Fibroblast of lung (primary cell): Measurements from ENCODE around the gene SEMA4D. TPM values are rescaled to one million over a fixed set of nuclear protein-coding genes. Genes with fewer than 3 reads are reported as not detected.

ENCODE experiments used
- DNase-seq, 2 donors: peaks; one replicate each; pipeline versions ENCODE4 v3.0.0 to v3.0.0-alpha.2; 2010; ENCODE audit warnings: low read depth in 2 of 2
- H2AFZ ChIP-seq: 2 replicates; pipeline ENCODE4 v1.5.1; 2012; ENCODE audit warnings: low read length, control low read depth, inconsistent platforms
- H3K27ac ChIP-seq: 2 replicates; pipeline ENCODE4 v1.5.1; 2011; ENCODE audit warnings: low read length, control low read depth; ENCODE audit not compliant: insufficient read depth
- H3K27me3 ChIP-seq: 2 replicates; pipeline ENCODE4 v1.5.1; 2011; ENCODE audit warnings: mild to moderate bottlenecking, low read length; ENCODE audit not compliant: control insufficient read depth, insufficient read depth
- H3K36me3 ChIP-seq: 2 replicates; pipeline ENCODE4 v1.5.1; 2011; ENCODE audit warnings: low read length; ENCODE audit not compliant: control insufficient read depth, insufficient read depth
- H3K4me1 ChIP-seq: 2 replicates; pipeline ENCODE4 v1.5.1; 2011; ENCODE audit warnings: low read length; ENCODE audit not compliant: control insufficient read depth, insufficient read depth; ENCODE audit errors: extremely low read depth
- H3K4me2 ChIP-seq: 2 replicates; pipeline ENCODE4 v1.5.1; 2011; ENCODE audit warnings: low read length, control low read depth; ENCODE audit not compliant: insufficient read depth; ENCODE audit errors: extremely low read depth
- H3K4me3 ChIP-seq, 4 experiments: fragments of 200-600 bp in 1 of 4; sonication (generic) in 1 of 4; replicated peaks in 1 of 4; 2 replicates each; pipeline ENCODE4 v1.5.1; 2011 to 2016; ENCODE audit warnings: low read length in 4 of 4, low read depth in 3 of 4, mild to moderate bottlenecking in 3 of 4, control low read depth in 2 of 4, inconsistent platforms in 1 of 4, mixed read lengths in 1 of 4; ENCODE audit not compliant: insufficient read depth in 1 of 4; ENCODE audit errors: control extremely low read depth in 1 of 4
- H3K79me2 ChIP-seq: 2 replicates; pipeline ENCODE4 v1.5.1; 2012; ENCODE audit warnings: mild to moderate bottlenecking, low read length, inconsistent platforms; ENCODE audit not compliant: control insufficient read depth, insufficient read depth
- H3K9ac ChIP-seq: 2 replicates; pipeline ENCODE4 v1.5.1; 2011; ENCODE audit warnings: mild to moderate bottlenecking, low read length, control low read depth; ENCODE audit not compliant: insufficient read depth
- H3K9me3 ChIP-seq: 2 replicates; pipeline ENCODE4 v1.5.1; 2012; ENCODE audit warnings: low read depth, low read length; ENCODE audit not compliant: control insufficient read depth, insufficient read depth
- H4K20me1 ChIP-seq: 2 replicates; pipeline ENCODE4 v1.5.1; 2011; ENCODE audit warnings: low read length; ENCODE audit not compliant: control insufficient read depth, insufficient read depth; ENCODE audit errors: extremely low read depth
- EZH2 ChIP-seq: IDR thresholded peaks from 2 replicates; pipeline ENCODE4 v1.5.1; 2012; ENCODE audit warnings: low read length, control low read depth, mild to moderate bottlenecking; ENCODE audit errors: missing control alignments
- polyA plus RNA-seq, 2 donors: library from polyadenylated mRNA; depleted of rRNA in 1 of 2; stranded (reverse) in 1 of 2; unstranded in 1 of 2; fragments of >200 nt; gene quantifications; 2 replicates each; pipeline ENCODE4 v1.2.1, GENCODE V29; 2011 to 2012; ENCODE audit warnings: missing spikeins in 1 of 2
- total RNA-seq: library from RNA; depleted of rRNA; stranded (reverse); fragments of >200 nt; gene quantifications from 2 replicates; pipeline ENCODE4 v1.2.1, GENCODE V29; 2014
- TF ChIP-seq, protein P1 (sequence below), 2 donors: IDR thresholded peaks in 1 of 2; conservative IDR thresholded peaks in 1 of 2; 1 replicate in 1 of 2; 2 replicates in 1 of 2; pipeline ENCODE4 v1.5.1; 2011 to 2012; ENCODE audit warnings: low read length in 2 of 2, control low read depth in 1 of 2, inconsistent platforms in 1 of 2, low read depth in 1 of 2, mild to moderate bottlenecking in 1 of 2

The SEMA4D gene
- total and polyA plus RNA-seq, 2 donors (not counting 1 experiment from before 2014, with no cell fraction given), result 0.67 to 2.6 TPM

DNA sequence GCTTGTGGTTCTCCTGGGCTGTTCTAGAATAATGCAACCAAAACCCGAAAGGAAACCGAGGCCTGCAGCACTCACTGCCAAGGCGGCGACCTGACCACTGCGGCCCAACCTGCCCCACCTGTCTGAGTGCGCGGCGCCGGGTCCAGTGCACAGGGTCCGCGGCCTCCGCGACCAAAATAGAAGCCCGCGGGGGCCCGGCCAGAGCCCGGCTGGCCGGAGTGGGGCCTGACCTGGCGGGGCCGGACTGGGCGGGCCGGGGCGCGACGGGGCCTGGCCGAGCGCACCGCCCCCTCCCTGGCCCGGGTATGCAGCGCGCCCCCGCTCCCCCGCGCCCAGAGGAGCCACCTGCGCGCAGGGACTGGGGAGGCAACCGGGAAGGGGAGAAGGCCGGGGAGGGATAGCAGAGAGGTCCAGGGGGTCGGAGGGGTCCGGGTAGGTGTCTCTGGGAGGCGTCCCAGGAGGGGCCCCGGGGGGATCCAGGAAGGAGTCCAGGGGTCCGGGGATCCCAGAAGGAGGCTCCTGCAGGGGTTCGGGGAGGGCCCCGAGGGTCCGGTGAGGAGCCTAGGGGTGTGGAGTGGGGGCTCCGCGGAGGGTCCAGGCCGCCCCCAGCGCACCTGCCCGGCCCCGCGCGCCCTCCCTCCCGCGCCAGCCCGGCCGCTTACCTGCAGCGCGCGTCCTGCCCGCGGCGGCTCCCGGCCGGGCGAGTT is 503 bp downstream of the SEMA4D start:
- Histone ChIP-seq H3K27me3 (peaks cover 2% of the 10 kb centered on the region), H3K27ac (no peak overlapping the region), H3K4me2 (no peak overlapping the region), H4K20me1 (no peaks in the 10 kb centered on the region), H3K4me1 (no peaks in the 10 kb centered on the region), H3K9me3 (no peaks in the 10 kb centered on the region), H3K4me3 (peak overlapping the region in 2 of 4 experiments; percentile 41 to 62), H3K79me2 (no peaks in the 10 kb centered on the region), H3K9ac (no peak overlapping the region), H2AFZ (no peak overlapping the region), H3K36me3 (no peaks in the 10 kb centered on the region)
- no peak for TF ChIP-seq EZH2
- TF ChIP-seq, protein P1, sequence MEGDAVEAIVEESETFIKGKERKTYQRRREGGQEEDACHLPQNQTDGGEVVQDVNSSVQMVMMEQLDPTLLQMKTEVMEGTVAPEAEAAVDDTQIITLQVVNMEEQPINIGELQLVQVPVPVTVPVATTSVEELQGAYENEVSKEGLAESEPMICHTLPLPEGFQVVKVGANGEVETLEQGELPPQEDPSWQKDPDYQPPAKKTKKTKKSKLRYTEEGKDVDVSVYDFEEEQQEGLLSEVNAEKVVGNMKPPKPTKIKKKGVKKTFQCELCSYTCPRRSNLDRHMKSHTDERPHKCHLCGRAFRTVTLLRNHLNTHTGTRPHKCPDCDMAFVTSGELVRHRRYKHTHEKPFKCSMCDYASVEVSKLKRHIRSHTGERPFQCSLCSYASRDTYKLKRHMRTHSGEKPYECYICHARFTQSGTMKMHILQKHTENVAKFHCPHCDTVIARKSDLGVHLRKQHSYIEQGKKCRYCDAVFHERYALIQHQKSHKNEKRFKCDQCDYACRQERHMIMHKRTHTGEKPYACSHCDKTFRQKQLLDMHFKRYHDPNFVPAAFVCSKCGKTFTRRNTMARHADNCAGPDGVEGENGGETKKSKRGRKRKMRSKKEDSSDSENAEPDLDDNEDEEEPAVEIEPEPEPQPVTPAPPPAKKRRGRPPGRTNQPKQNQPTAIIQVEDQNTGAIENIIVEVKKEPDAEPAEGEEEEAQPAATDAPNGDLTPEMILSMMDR (conservative IDR thresholded peaks at IDR 0.05 in 1 of 2, IDR thresholded peaks at IDR 0.05 in 1 of 2; ENCODE audit: low read depth in 1 of 2, low read length in 2 of 2), result no peak
- DNase-seq, result no peak

DNA sequence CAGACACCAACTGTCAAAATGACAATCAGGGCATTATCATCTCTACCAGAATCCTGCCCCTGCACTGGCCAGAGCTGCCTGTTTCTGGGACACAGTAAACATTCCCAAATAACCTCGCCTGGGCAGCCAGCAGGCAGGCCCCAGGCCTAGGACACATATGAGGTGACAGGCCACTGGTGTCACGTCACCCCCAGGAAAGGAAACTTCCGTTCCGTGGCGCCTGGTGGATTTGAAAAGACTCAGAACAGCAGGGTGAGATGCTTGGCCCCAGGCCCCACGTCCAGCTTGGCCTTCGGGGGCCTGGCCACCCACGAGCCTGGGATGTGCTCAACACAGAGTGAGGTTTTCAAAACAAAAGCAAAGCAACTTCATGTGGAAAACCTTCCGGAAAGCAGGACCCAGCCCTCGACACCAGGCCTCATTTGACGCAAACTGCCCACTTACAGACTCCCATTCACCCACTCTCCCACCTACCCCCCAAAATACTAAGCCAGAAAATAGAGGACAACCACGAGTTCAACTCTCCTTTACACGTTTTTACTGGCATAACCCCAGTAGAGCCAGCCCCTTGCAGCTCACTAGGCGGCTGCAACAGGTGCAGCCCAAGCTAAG is 1.2 kb downstream of the SEMA4D start:
- no peak overlapping the region for H3K9ac ChIP-seq
- H3K4me1 ChIP-seq, result no peaks in the 10 kb centered on the region
- no peak overlapping the region for H2AFZ ChIP-seq
- DNase-seq, result no peak
- peak overlapping the region in 2 of 4 experiments; percentile 8 to 62 for H3K4me3 ChIP-seq
- H3K27me3 ChIP-seq, result peaks cover 2% of the 10 kb centered on the region
- no peak overlapping the region for H3K27ac ChIP-seq
- no peaks in the 10 kb centered on the region for H3K79me2 ChIP-seq
- no peaks in the 10 kb centered on the region for H3K36me3 ChIP-seq
- H3K9me3 ChIP-seq, result no peaks in the 10 kb centered on the region
- H4K20me1 ChIP-seq, result no peaks in the 10 kb centered on the region
- no peak for TF ChIP-seq EZH2
- TF ChIP-seq, protein P1 (conservative IDR thresholded peaks at IDR 0.05 in 1 of 2, IDR thresholded peaks at IDR 0.05 in 1 of 2; ENCODE audit: low read depth in 1 of 2, low read length in 2 of 2), result no peak
- no peak overlapping the region for H3K4me2 ChIP-seq

DNA sequence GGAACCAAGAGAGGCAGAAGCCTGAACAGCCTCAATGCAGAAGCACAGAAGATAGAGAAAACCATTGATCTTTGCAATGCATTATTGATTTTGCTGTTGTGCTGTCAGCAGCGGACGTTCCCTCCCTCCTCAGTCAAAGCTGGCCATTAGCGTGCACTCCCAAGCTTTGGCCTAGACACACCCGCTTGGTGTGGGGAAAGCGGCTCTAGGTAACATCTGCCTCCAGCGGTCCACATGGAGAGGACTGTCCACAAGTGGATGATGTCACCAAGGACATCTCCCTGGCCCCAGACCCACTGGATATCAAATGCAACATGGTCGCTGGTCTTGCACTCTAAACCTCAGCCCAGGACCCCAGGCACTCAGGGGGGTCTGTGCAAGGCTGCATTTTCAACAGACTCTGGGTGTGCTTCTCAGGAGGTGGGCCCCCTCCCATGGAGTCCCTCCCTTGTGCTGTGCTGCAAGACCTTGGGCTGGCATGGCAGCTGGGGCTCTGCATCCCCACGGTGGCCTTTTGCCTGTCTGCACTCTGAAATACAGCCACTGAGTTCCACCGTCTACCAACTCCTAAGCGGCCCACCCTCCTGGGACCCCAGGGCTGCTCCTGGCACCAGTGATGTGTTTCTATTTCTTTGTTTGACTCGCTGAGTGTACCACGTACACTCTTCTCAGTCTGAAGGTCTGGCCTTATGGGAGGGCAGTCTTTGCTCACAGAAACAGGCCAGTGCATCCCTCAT is 1.9 kb downstream of the SEMA4D start:
- Histone ChIP-seq H3K9ac (no peak overlapping the region), H3K4me3 (peak overlapping the region in 1 of 4 experiments; percentile 62), H4K20me1 (no peaks in the 10 kb centered on the region), H3K4me2 (no peak overlapping the region), H3K79me2 (no peaks in the 10 kb centered on the region), H3K27ac (no peak overlapping the region), H3K36me3 (no peaks in the 10 kb centered on the region), H3K9me3 (no peaks in the 10 kb centered on the region), H2AFZ (no peak overlapping the region), H3K4me1 (no peaks in the 10 kb centered on the region), H3K27me3 (peaks cover 2% of the 10 kb centered on the region)
- TF ChIP-seq EZH2, result no peak
- no peak for DNase-seq
